ENCODE results near the gene MYMK.

MYMK gene

DNA sequence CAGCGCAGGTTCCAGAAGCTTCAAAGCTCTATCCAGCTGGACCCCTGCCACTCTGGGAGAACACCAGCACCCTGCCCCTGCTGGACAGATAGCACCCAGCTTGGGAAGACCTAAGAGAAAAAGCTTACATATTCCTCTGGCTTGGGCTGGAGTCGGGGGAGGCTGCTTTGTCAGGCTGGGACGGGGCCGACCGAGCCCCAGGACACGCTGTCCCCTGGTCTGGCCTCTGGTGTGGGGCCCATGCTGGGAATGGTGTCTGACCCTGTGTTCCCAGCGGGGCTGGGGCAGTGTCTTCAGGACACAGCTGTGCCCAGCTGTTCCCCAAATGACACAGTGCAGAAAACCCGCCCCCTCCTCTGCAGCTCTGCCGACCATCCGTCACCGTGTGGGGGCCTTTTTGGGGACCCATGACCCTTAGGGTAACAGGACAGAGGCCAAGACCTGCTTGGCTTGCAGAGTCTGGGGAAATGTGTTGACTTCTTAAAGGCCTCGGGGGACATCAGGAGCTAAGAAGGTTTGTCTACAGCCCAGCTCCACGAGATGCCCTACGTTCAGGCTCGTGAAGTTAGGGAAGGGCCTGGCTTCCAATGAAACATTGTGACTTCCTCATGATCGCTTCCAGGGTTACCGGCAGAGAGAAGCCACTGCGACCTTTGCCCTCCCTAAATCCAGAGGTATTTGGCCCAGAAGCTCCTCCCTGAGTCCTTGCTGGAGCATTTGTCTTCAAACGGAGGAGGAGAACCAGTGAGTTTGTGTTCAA is 25.4 kb downstream of the MYMK start:
- DNase-seq = no peak

DNA sequence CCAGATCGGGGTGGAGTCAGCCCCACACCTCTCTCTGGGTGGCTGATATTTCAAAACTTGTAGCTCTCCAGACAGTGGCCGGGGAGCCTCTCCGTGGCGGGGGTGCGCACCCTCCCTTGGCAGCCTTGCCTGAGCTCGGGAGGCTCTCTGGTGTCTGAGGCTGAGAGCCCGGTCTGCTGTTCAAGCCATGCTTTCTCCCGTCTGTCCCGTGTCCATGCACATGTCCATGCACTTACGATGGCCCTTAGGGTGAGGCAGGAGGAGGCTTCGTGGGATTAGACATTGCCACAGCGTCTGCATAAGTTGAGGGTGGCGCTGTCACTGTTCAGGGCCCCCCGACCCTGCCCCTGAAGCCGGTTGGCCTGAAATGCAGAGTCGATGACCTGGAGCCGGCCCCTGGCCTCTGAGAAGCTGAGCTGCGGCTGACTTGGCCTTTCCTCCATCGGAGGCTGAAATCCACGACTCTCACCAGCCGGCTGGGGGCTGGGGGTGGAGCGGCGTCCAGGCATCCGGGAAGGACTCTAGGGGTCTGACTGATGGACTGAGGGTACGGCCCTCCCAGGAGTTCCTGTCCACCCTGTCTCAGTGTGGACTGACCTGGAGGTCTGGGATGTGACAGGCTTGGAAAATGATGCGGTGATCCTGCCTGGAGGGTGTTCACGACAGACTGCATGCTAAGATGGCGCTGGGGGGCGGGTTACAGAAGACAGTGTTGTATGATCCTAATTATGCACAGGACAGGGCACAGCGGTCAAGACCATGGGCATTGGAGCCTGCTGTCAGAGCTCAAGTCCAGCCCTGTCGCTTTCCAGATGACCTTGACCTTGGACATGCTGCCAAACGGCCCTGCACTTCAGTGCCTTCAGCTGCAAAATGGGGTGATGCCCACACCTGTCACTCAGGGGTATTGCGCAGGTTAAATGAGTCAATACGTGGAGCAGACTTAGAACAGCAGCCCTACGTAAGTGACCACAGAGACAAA is 27.6 kb downstream of the MYMK start:
- DNase-seq = no peak

DNA sequence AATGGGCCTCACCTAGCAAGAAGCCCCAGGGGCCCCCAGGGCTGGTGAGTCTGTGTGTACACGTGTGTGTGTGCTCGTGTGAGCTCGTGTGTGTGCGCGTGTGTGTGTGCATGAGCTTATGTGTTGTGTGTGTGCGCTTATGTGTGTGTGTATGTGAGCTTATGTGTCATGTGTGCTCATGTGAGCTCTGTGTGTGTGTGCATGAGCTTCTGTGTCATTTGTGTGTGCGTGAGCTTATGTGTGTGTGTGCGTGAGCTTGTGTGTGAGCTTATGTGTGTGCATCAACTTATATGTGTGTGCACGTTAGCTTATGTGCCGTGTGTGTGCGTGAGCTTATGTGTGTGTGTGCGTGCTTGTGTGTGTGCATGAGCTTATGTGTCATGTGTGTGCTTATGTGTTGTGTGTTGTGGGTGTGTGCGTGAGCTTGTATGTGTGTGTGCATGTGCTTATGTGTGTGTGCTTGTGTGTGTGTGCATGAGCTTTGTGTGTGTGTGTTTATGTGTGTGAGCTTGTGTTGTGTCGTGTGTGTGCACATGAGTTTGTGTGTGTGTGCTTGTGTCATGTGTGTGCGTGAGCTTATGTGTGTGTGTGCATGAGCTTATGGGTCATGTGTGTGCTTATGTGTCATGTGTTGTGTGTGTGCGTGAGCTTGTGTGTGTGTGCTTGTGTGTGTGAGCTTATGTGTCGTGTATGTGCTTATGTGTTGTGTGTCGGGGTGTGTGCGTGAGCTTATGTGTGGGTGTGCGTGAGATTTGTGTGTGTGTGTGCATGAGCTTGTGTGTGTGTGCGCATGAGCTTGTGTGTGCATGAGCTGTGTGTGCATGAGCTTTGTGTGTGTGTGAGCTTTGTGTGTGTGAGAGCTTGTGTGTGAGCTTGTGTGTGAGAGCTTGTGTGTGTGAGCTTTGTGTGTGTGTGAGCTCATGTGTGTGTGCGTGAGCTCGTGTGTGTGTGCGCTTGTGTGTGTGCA is 29.1 kb downstream of the MYMK start:
- DNase-seq = no peak

DNA sequence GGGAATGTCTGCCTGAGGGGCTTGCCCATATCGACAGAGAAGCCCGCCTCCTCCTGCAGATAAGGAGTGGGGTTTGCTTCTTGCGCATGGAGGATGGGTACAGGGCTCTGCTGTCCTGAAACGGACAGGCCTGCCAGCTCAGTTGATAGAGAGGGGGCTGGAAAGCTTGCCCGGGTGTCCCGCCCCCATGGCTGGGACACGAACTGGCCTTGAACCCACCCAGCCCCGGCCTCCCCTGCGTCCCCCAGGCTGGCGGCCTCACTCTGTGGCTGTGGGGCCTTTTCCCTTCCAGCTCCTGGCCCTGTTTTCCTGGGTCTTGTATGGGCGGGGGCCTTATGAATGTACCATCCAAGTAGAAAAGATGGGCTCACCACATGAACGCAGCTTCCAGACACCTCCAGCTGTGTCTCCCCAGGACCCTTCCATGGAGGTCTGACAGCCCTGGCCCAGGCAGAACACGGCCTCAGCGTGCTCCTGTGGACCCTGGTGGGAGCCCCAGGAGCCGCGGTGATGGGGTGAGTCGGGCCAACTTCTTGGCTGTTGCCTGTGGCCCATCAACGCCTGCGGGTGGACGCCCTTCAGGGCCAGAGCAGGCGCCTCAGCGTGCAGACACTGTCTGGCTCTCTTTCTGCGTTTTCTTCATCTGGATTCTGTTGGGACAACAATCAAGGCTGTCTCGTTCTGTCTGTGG is 30.0 kb downstream of the MYMK start:
- no peak for DNase-seq

DNA sequence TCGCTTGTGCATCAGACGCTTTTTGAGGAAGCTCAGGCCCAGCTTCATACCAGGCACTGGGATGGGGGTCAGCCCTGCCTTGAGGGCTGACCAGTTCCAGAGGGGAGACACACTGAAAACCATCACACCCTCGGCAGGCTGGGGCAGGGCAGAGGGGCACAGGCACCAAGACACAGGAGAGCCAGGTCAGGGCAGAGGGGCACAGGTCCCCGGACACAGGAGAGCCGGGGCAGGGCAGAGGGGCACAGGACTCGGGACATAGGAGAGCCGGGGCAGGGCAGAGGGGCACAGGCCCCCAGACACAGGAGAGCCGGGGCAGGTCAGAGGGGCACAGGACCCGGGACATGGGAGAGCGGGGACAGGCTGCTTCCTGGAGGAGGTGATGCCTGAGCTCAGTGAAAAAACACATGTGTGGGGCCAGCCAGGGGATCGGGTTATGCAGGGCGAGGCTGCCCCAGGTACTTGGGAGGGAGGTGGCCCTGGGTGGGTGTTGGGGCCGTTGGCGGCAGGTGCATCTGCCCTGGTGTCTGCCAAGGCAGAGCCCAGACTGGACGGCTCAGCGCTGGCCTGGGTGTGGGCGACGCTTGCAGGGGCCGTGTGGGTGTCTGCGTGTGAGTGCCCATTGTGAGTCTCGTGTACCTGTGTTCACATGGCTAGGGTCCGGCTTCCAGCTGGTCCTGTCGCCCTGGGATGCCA is 30.8 kb downstream of the MYMK start:
- DNase-seq = no peak

- no peak for DNase-seq
Measured at GRCh38 chr9:133493428-133493827, 31.3 kb downstream of the MYMK start.

GRCh38 chr9:133492061-133493021 is 32.4 kb downstream of the MYMK start:
- peak; percentile 57 for DNase-seq

DNA sequence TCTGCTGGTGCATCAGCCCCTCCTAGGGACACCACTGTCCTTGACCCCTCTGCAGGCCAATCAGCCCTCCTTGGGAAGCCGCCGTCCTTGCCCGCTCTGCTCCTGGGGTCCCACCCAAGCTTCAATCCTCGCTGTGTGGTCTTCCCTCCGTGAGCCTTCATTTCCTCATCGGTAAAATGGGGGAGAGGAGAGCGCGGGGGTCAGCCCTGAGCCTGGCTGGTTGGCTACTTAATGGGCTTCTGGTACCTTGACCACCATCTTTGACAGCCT is 33.2 kb downstream of the MYMK start:
- no peak for DNase-seq

- peak; percentile 80 for DNase-seq
Measured at GRCh38 chr9:133490865-133491655, 33.7 kb downstream of the MYMK start.

GRCh38 chr9:133490201-133490681 is 34.5 kb downstream of the MYMK start:
- DNase-seq = peak; percentile 29

DNA sequence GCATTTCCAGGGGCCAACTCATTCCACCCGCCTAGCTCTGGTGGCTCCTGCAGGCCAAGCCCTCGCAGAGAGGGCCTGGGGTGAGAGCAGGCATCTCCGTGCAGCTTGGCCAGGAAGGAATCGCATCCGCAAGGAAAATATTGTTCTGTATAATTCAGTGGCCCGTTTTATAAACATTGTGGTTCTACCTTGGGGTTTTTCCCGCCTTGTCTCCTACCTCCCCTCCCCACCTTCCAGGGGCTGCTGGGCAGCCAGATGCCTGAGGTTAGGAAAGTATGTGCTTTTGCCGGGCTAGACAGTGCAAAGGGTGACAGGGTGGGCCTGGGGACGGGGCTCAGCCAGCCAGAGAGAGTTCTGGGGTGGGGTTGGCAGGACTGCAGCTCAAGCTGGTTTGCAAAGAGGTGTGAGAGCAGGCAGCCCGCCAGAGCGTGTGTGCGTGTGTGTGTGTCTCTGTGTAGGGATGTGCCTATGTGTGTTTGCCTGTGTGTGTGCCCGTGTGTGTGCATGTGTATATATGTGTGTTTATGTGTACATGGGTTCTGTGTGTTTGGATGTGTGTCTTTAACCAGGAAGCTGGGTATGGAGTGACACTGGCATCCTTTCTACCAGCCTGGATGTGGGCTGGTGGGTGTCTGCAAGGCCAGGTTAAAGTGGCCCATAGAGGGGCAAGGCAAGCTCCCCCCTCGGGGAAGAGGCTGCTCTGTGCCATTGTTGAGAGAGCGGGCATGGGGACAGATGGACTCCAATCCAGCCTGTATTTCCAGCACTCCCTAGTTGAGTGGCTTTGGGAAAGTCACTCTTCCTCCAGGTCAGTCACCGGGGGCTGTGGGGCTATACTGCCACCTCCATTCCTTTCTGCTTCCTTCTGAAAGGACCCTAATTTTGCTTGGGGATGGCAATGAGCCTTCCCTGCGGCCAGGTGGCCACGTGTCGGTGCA is 35.2 kb downstream of the MYMK start:
- no peak for DNase-seq

- DNase-seq = no peak
Measured at GRCh38 chr9:133488686-133489252, 36.0 kb downstream of the MYMK start.

GRCh38 chr9:133487331-133487725 is 37.4 kb downstream of the MYMK start:
- DNase-seq = no peak

- peak; percentile 82 for DNase-seq
Measured at GRCh38 chr9:133485531-133486260, 39.1 kb downstream of the MYMK start.

DNA sequence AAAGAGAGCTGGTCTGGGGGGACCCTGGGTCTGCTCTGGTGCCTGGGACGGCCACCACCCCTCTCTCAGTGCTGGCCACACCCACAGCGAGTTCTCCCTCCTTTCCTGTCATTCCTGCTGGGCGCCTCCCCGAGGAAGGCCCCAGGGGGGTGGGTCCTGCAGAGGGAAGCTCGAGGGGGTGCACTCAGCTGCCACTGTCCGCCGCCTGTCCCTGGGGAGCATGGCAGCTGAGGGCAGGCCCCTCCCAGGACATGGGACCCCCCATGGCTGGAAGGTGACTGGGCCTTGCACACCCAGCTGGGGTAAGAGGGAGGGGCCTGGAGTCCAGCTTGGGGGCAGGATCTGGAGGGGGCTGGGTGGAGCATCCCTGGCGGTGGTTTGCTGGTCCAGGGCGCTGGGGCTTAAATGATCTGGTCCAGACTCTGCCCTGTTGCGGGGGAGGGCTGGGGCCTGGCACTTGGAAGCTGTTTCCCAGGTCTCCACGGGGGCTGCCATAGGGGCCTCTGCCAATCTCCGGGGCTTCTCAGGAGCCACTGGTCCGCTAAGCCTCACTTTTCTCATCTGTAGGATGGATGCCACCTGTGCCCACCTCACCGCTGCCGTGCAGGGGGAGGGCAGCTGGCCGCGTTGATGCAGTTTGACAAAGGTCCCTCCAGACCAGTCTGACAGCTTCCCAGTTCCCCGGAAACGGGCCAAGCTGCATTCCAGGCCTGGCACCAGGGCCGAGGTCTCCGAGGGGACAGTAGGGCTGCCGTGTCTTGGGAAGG is 39.9 kb downstream of the MYMK start:
- no peak for DNase-seq

DNA sequence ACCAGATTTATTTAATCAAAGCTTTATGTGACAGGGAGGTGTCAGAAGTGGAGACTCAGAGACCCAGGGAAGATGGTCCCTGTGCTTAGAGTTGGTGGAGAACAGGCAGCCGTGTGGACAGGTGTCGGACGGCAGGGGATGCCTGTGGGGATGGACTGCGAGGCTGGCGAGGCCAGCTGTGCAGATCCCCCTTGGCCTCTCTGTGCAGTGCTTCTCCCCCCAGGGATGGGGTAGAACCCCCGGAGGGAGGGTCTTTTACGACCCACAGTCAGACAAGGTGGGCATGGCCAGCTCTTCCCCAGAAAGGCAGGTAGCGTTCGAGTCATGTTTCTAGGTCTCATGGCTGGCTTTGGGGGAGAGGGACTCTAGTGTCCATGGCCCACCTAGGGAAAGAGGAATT is 41.1 kb downstream of the MYMK start:
- DNase-seq = no peak

All from DMS53 (cell line).